KG1 (cell line): ENCODE measurements around the gene PP2D1.
"Not testable (repeated sequence)": the region's sequence is repeated elsewhere in the genome, so short reads cannot be mapped to it uniquely, and the experiment has no call there.

Source experiments
- DNase-seq: peaks from one replicate; lab custom pipeline; 2025; lab: John Stamatoyannopoulos, UW

Gene PP2D1

GRCh38 chr3:20040548-20041196, 28.6 kb upstream of the PP2D1 start:
- peak; percentile 55 for DNase-seq

GRCh38 chr3:20039765-20040547, 27.9 kb upstream of the PP2D1 start, which contains the start of gene KAT2B:
Gene KAT2B, plus strand, starts transcription at chr3:20040446. Its CDS starts 32 bp downstream, at chr3:20040478.
- peak; percentile 91 for DNase-seq

- no peak for DNase-seq
These were observed 27.4 kb upstream of the PP2D1 start for GRCh38 chr3:20039466-20039764.

- no peak for DNase-seq
These were observed 26.8 kb upstream of the PP2D1 start for GRCh38 chr3:20038699-20039465.

GRCh38 chr3:20037255-20037996, 25.4 kb upstream of the PP2D1 start:
- no peak for DNase-seq

GRCh38 chr3:20035019-20035418, 23.0 kb upstream of the PP2D1 start:
- DNase-seq: no peak

- not testable (repeated sequence) for DNase-seq
These were observed 19.9 kb upstream of the PP2D1 start for GRCh38 chr3:20031939-20032338.

GRCh38 chr3:20028905-20029331, 16.9 kb upstream of the PP2D1 start:
- DNase-seq: no peak

GRCh38 chr3:20027136-20027535, 15.1 kb upstream of the PP2D1 start:
- DNase-seq: no peak

- no peak for DNase-seq
These were observed 11.8 kb upstream of the PP2D1 start for GRCh38 chr3:20023623-20024405.

- DNase-seq: no peak
These were observed 11.0 kb upstream of the PP2D1 start for GRCh38 chr3:20022954-20023622.

- not testable (repeated sequence) for DNase-seq
These were observed 4.0 kb upstream of the PP2D1 start for GRCh38 chr3:20016076-20016475.

- DNase-seq: no peak
These were observed 3.5 kb upstream of the PP2D1 start for GRCh38 chr3:20015525-20015924.

GRCh38 chr3:20013396-20013795, 1.3 kb upstream of the PP2D1 start:
- DNase-seq: no peak

GRCh38 chr3:20008646-20009045, 3.4 kb downstream of the PP2D1 start:
- DNase-seq: no peak

- no peak for DNase-seq
These were observed 4.1 kb downstream of the PP2D1 start for GRCh38 chr3:20007960-20008359.

- no peak for DNase-seq
These were observed 10.1 kb downstream of the PP2D1 start for GRCh38 chr3:20001932-20002331.

- DNase-seq: no peak
These were observed 14.6 kb downstream of the PP2D1 start for GRCh38 chr3:19997502-19997901.

- DNase-seq: no peak
These were observed 17.3 kb downstream of the PP2D1 start for GRCh38 chr3:19994796-19995195.

- DNase-seq: not testable (repeated sequence)
These were observed 23.2 kb downstream of the PP2D1 start for GRCh38 chr3:19988904-19989303.

GRCh38 chr3:19972054-19972453, 40.0 kb downstream of the PP2D1 start:
- no peak for DNase-seq
